ENCODE data around the gene EDC4. TPM values are rescaled to one million over a fixed set of nuclear protein-coding genes. Genes with fewer than 3 reads are reported as not detected.

Gene EDC4
- total and polyA plus RNA-seq, 2 of the 8 experiments (the other 6 are each of a cell fraction or from before 2014, with no cell fraction given) = 58.5 to 72.7 TPM

GRCh38 chr16:67910158-67910557, 37.3 kb downstream of the EDC4 start (continued):
- no peak for TF ChIP-seq RNF2 (IDR thresholded peaks at IDR 0.05; ENCODE audit: borderline replicate concordance, low read depth, low read length, missing control alignments, poor library complexity, severe bottlenecking)
- TF ChIP-seq TEAD4 (IDR thresholded peaks at IDR 0.05; ENCODE audit: low read depth, low read length) = no peak
- TF ChIP-seq CEBPB (IDR thresholded peaks at IDR 0.05; ENCODE audit: low read depth, low read length) = no peak

Measured in H1 (cell line).